H1 (cell line): ENCODE measurements around the gene CYBB. TPM values are rescaled to one million over a fixed set of nuclear protein-coding genes. Genes with fewer than 3 reads are reported as not detected.

Source experiments
- CTCF ChIA-PET: fragments of 300-600 bp; sonication (Branson Sonifier 250); formaldehyde crosslinking; loops from one replicate; lab custom pipeline; 2021; ENCODE audit not compliant: partially characterized antibody; lab: Charles Lee
- POLR2A ChIA-PET: fragments of 300-600 bp; sonication (Branson Sonifier 250); formaldehyde crosslinking; loops from one replicate; lab custom pipeline; 2021; ENCODE audit warnings: inconsistent platforms; ENCODE audit not compliant: partially characterized antibody; lab: Charles Lee
- DNase-seq, 2 experiments: peaks; one replicate each; pipeline versions ENCODE4 v3.0.0 to v3.0.0-alpha.2; 2010 to 2022; ENCODE audit warnings: low spot score in 2 of 2, low read depth in 1 of 2, mixed read lengths in 1 of 2
- FAIRE-seq: peaks from 2 replicates; lab custom pipeline; 2011; peaks lifted over from hg19 to GRCh38; lab: Jason Lieb, UNC
- H2AFZ ChIP-seq: 2 replicates; pipeline ENCODE4 v1.8.1; 2012; ENCODE audit warnings: low read length, inconsistent platforms
- H2AK5ac ChIP-seq: 2 replicates; pipeline ENCODE4 v1.6.1; 2013; ENCODE audit warnings: low read depth, low read length
- H2BK120ac ChIP-seq: replicated peaks from 2 replicates; pipeline ENCODE3; 2013; ENCODE audit warnings: low read depth, low read length, inconsistent platforms
- H2BK12ac ChIP-seq: 2 replicates; pipeline ENCODE4 v1.6.1; 2013; ENCODE audit warnings: low read depth, low read length
- H2BK15ac ChIP-seq: 2 replicates; pipeline ENCODE4 v1.6.1; 2013; ENCODE audit warnings: low read length
- H2BK20ac ChIP-seq: 2 replicates; pipeline ENCODE4 v1.6.1; 2013; ENCODE audit warnings: low read length
- H2BK5ac ChIP-seq: 2 replicates; pipeline ENCODE4 v1.6.1; 2013; ENCODE audit warnings: low read depth, low read length
- H3K14ac ChIP-seq: 2 replicates; pipeline ENCODE4 v1.6.1; 2013; ENCODE audit warnings: inconsistent platforms; ENCODE audit not compliant: insufficient read length
- H3K18ac ChIP-seq: 2 replicates; pipeline ENCODE4 v1.6.1; 2013; ENCODE audit warnings: low read length; ENCODE audit errors: extremely low read depth
- H3K23ac ChIP-seq: 2 replicates; pipeline ENCODE4 v1.6.1; 2013; ENCODE audit warnings: inconsistent platforms; ENCODE audit not compliant: insufficient read length
- H3K23me2 ChIP-seq: 2 replicates; pipeline ENCODE4 v1.6.1; 2013; ENCODE audit warnings: low read depth, low read length
- H3K27ac ChIP-seq: 2 replicates; pipeline ENCODE4 v1.6.1; 2011; ENCODE audit warnings: low read depth, low read length, inconsistent platforms
- H3K27me3 ChIP-seq, 4 experiments: replicated peaks in 1 of 4; 1 replicate in 1 of 4; 2 replicates in 3 of 4; pipeline versions ENCODE4 v1.6.1 to v1.8.1; 2011 to 2013; ENCODE audit warnings: low read length in 3 of 4, mild to moderate bottlenecking in 3 of 4, inconsistent platforms in 2 of 4, mixed read lengths in 2 of 4, moderate library complexity in 1 of 4; ENCODE audit not compliant: control insufficient read depth in 3 of 4, insufficient read depth in 3 of 4; ENCODE audit errors: extremely low read depth in 1 of 4
- H3K36me3 ChIP-seq, 4 experiments: 2 replicates each; pipeline versions ENCODE4 v1.6.1 to v1.8.1; 2011 to 2013; ENCODE audit warnings: mild to moderate bottlenecking in 4 of 4, low read length in 3 of 4, moderate library complexity in 2 of 4, control low read depth in 1 of 4, inconsistent platforms in 1 of 4; ENCODE audit not compliant: insufficient read depth in 4 of 4, control insufficient read depth in 2 of 4
- H3K4ac ChIP-seq: replicated peaks from 2 replicates; pipeline ENCODE3; 2013; ENCODE audit warnings: low read length, low read depth, mixed read lengths, inconsistent platforms; ENCODE audit not compliant: insufficient read length
- H3K4me1 ChIP-seq, 4 experiments: replicated peaks in 1 of 4; 1 replicate in 1 of 4; 2 replicates in 3 of 4; pipeline versions ENCODE4 v1.6.1 to v1.8.1; 2011 to 2013; ENCODE audit warnings: low read length in 3 of 4, inconsistent platforms in 2 of 4, mixed read lengths in 1 of 4; ENCODE audit not compliant: insufficient read depth in 4 of 4, control insufficient read depth in 3 of 4
- H3K4me2 ChIP-seq, 2 experiments: 2 replicates each; pipeline versions ENCODE4 v1.6.1 to v1.8.1; 2011 to 2013; ENCODE audit warnings: low read depth in 2 of 2, low read length in 2 of 2, control low read depth in 1 of 2, inconsistent platforms in 1 of 2, mild to moderate bottlenecking in 1 of 2; ENCODE audit not compliant: insufficient read depth in 1 of 2
- H3K4me3 ChIP-seq, 4 experiments: fragments of 200-600, 300-600 bp in 1 of 4; sonication (generic), shearing (Covaris generic), sonication (Bioruptor Twin) in 1 of 4; 2 replicates each; pipeline versions ENCODE4 v1.5.1 to v1.8.1; 2011 to 2016; ENCODE audit warnings: low read length in 4 of 4, low read depth in 3 of 4, control low read depth in 2 of 4, inconsistent platforms in 2 of 4, mild to moderate bottlenecking in 2 of 4, mixed read lengths in 1 of 4, moderate library complexity in 1 of 4; ENCODE audit not compliant: insufficient read depth in 2 of 4; ENCODE audit errors: extremely low read depth in 1 of 4
- H3K56ac ChIP-seq: replicated peaks from 2 replicates; pipeline ENCODE3; 2013; ENCODE audit warnings: low read depth, mild to moderate bottlenecking, mixed read lengths, low read length, inconsistent platforms; ENCODE audit not compliant: insufficient read length
- H3K79me1 ChIP-seq: 2 replicates; pipeline ENCODE4 v1.6.1; 2013; ENCODE audit warnings: low read depth, low read length, control low read depth
- H3K79me2 ChIP-seq, 2 experiments: 2 replicates each; pipeline versions ENCODE4 v1.6.1 to v1.8.1; 2012 to 2013; ENCODE audit warnings: low read length in 2 of 2, mild to moderate bottlenecking in 2 of 2, inconsistent platforms in 1 of 2; ENCODE audit not compliant: insufficient read depth in 2 of 2, control insufficient read depth in 1 of 2
- H3K9ac ChIP-seq, 4 experiments: replicated peaks in 1 of 4; 1 replicate in 1 of 4; 2 replicates in 3 of 4; pipeline versions ENCODE4 v1.6.1 to v1.8.1; 2011 to 2013; ENCODE audit warnings: low read depth in 3 of 4, low read length in 3 of 4, control low read depth in 2 of 4, mild to moderate bottlenecking in 2 of 4, moderate library complexity in 2 of 4, inconsistent platforms in 1 of 4; ENCODE audit errors: extremely low read depth in 1 of 4
- H3K9me3 ChIP-seq, 2 experiments: 2 replicates each; pipeline versions ENCODE4 v1.6.1 to v1.8.1; 2012 to 2013; ENCODE audit warnings: mild to moderate bottlenecking in 2 of 2, moderate library complexity in 2 of 2, control low read depth in 1 of 2, inconsistent platforms in 1 of 2, low read depth in 1 of 2, low read length in 1 of 2, mixed read lengths in 1 of 2; ENCODE audit not compliant: insufficient read depth in 2 of 2
- H4K20me1 ChIP-seq, 2 experiments: replicated peaks in 1 of 2; 2 replicates each; pipeline versions ENCODE3 to v1.8.1; 2011 to 2013; ENCODE audit warnings: inconsistent platforms in 2 of 2, low read length in 2 of 2, mild to moderate bottlenecking in 1 of 2; ENCODE audit not compliant: insufficient read depth in 2 of 2, control insufficient read depth in 1 of 2
- H4K5ac ChIP-seq: 2 replicates; pipeline ENCODE4 v1.6.1; 2013; ENCODE audit warnings: low read length, low read depth, mixed read lengths, inconsistent platforms; ENCODE audit not compliant: insufficient read length
- H4K8ac ChIP-seq: 2 replicates; pipeline ENCODE4 v1.8.0; 2013; ENCODE audit warnings: mild to moderate bottlenecking, moderate library complexity, low read length, inconsistent platforms; ENCODE audit not compliant: insufficient read depth; ENCODE audit errors: extremely low read depth
- H4K91ac ChIP-seq: replicated peaks from 2 replicates; pipeline ENCODE3; 2013; ENCODE audit warnings: low read length, mixed read lengths, inconsistent platforms; ENCODE audit not compliant: insufficient read length
- ATF2 ChIP-seq: IDR thresholded peaks from 2 replicates; pipeline ENCODE4 v1.6.1; 2012; ENCODE audit warnings: low read length, inconsistent platforms
- FOSL1 ChIP-seq: IDR thresholded peaks from 2 replicates; pipeline ENCODE4 v1.6.1; 2011; ENCODE audit warnings: mild to moderate bottlenecking, low read depth, low read length, moderate library complexity; ENCODE audit not compliant: insufficient read depth
- GABPA ChIP-seq: IDR thresholded peaks from 2 replicates; pipeline ENCODE4 v1.6.1; 2011; ENCODE audit warnings: mild to moderate bottlenecking, low read length, moderate library complexity, borderline replicate concordance; ENCODE audit not compliant: insufficient read depth
- HDAC2 ChIP-seq, 2 experiments: fragments of 300-600 bp in 1 of 2; sonication (generic) in 1 of 2; IDR thresholded peaks; 2 replicates each; pipeline ENCODE4 v1.6.1; 2011 to 2012; ENCODE audit warnings: low read depth in 2 of 2, low read length in 2 of 2, mild to moderate bottlenecking in 2 of 2, moderate library complexity in 2 of 2, borderline replicate concordance in 1 of 2, inconsistent platforms in 1 of 2
- HDAC6 ChIP-seq: IDR thresholded peaks from one replicate; pipeline ENCODE4 v1.7.1; 2012; ENCODE audit warnings: low read depth, mild to moderate bottlenecking, inconsistent platforms, low read length, moderate library complexity
- JUN ChIP-seq: IDR thresholded peaks from 2 replicates; pipeline ENCODE4 v1.6.1; 2011; ENCODE audit warnings: low read depth, mild to moderate bottlenecking, improper control_type of control experiment, low read length
- RNF2 ChIP-seq: fragments of 200-900, 300-1000 bp; sonication (generic); IDR thresholded peaks from 2 replicates; pipeline ENCODE4 v1.7.1; 2016; ENCODE audit warnings: borderline replicate concordance, low read depth, mild to moderate bottlenecking, antibody characterized with exemption, low read length; ENCODE audit not compliant: poor library complexity, severe bottlenecking; ENCODE audit errors: missing control alignments
- SIRT6 ChIP-seq: IDR thresholded peaks from one replicate; pipeline ENCODE4 v1.7.1; 2012; ENCODE audit warnings: low read length, inconsistent platforms
- SP2 ChIP-seq: IDR thresholded peaks from 2 replicates; pipeline ENCODE4 v1.6.1; 2012; ENCODE audit warnings: mild to moderate bottlenecking, low read length, inconsistent platforms
- TCF12 ChIP-seq: IDR thresholded peaks from 2 replicates; pipeline ENCODE4 v1.6.1; 2011; ENCODE audit warnings: low read depth, mild to moderate bottlenecking, low read length
- USF2 ChIP-seq: IDR thresholded peaks from 2 replicates; pipeline ENCODE4 v1.6.1; 2011; ENCODE audit warnings: low read length, improper control_type of control experiment
- WGBS, 2 experiments: shearing (Covaris generic) in 1 of 2; methylation state at CpG; one replicate each; pipeline versions ENCODE4 v1.1.6 to v1.1.7; 2013 to 2015; ENCODE audit warnings: low lambda C conversion rate in 2 of 2, mixed read lengths in 2 of 2, inconsistent platforms in 1 of 2, low coverage in 1 of 2, missing lambda C conversion rate in 1 of 2; ENCODE audit not compliant: insufficient replicate concordance in 2 of 2, insufficient coverage in 1 of 2, insufficient read length in 1 of 2; ENCODE audit errors: extremely low coverage in 1 of 2, missing lambda C conversion rate in 1 of 2; 5-methylcytosine and 5-hydroxymethylcytosine counted together
- polyA plus RNA-seq, 7 experiments: library from polyadenylated mRNA; depleted of rRNA in 3 of 7; stranded (reverse) in 5 of 7; unstranded in 2 of 7; fragments of >200 nt in 5 of 7; fragments of 200-250 nt in 2 of 7; gene quantifications; 1 replicate in 5 of 7; 2 replicates in 1 of 7; 4 replicates in 1 of 7; pipeline versions ENCODE4 v1.2.1 to v1.2.3, GENCODE V29; 2011 to 2013; ENCODE audit warnings: missing spikeins in 2 of 7, mixed read lengths in 2 of 7
- total RNA-seq: library from RNA; stranded (reverse); fragmentation: NEBNext Ultra II Directional; extraction: Animal tissue kit (Norgen Biotek cat#: 25700); gene quantifications from 2 replicates; pipeline ENCODE4 v1.2.1, GENCODE V29; 2021

Gene CYBB
- total and polyA plus RNA-seq, 2 of the 8 experiments (the other 6 are each of a cell fraction or from before 2014, with no cell fraction given): 0.03 to 0.09 TPM

- H4K5ac ChIP-seq: no peak overlapping the region
- no peak overlapping the region for H2BK120ac ChIP-seq
- no peak overlapping the region for H2AFZ ChIP-seq
- H3K9ac ChIP-seq: no peak overlapping the region
- H2BK20ac ChIP-seq: no peak overlapping the region
- H3K18ac ChIP-seq: no peak overlapping the region
- H3K23ac ChIP-seq: no peak overlapping the region
- no peaks in the 10 kb centered on the region for H3K27me3 ChIP-seq
- FAIRE-seq: no peak
- POLR2A ChIA-PET: no interaction called here
- no peak overlapping the region for H3K4ac ChIP-seq
- no peak overlapping the region for H2BK15ac ChIP-seq
- H3K27ac ChIP-seq: no peak overlapping the region
- no peak overlapping the region for H4K91ac ChIP-seq
- H3K14ac ChIP-seq: no peak overlapping the region
- no peak overlapping the region for H3K4me3 ChIP-seq
- CTCF ChIA-PET: interaction anchor here (1.7 kb wide), 1 partner anchor 13 kb away, joined by 5 read pairs; no protein-coding TSS in a partner anchor
- no peaks in the 10 kb centered on the region for H3K9me3 ChIP-seq
- no peaks in the 10 kb centered on the region for H3K79me2 ChIP-seq
- H2BK5ac ChIP-seq: no peak overlapping the region
- H3K56ac ChIP-seq: no peak overlapping the region
- H4K20me1 ChIP-seq: no peaks in the 10 kb centered on the region
- no peak overlapping the region for H3K4me2 ChIP-seq
- 100% methylated on average over 1 of the region's 1 CpG; no CpG with 5 or more reads in 1 of the 2 experiments for WGBS, 2 experiments
- no peaks in the 10 kb centered on the region for H3K4me1 ChIP-seq
- H3K36me3 ChIP-seq: no peaks in the 10 kb centered on the region
- no peak overlapping the region for H4K8ac ChIP-seq
- no peak overlapping the region for H2AK5ac ChIP-seq
- H3K23me2 ChIP-seq: no peaks in the 10 kb centered on the region
- H2BK12ac ChIP-seq: no peak overlapping the region
- no peaks in the 10 kb centered on the region for H3K79me1 ChIP-seq
- no peak for DNase-seq
- no peak for TF ChIP-seq USF2
- TF ChIP-seq RNF2: no peak
- no peak for TF ChIP-seq HDAC2 (IDR thresholded peaks at IDR 0.05; ENCODE audit: borderline replicate concordance in 1 of 2, low read depth in 2 of 2, low read length in 2 of 2)
- TF ChIP-seq ATF2: no peak
- TF ChIP-seq SIRT6: no peak
- TF ChIP-seq GABPA: no peak
- no peak for TF ChIP-seq JUN
- TF ChIP-seq HDAC6: no peak
- no peak for TF ChIP-seq TCF12
- no peak for TF ChIP-seq FOSL1
- TF ChIP-seq SP2: no peak
Measured at GRCh38 chrX:37812110-37812509, 32.3 kb downstream of the CYBB start.
